ENCODE results near the gene TIMP1.

The TIMP1 gene

GRCh38 chrX:47634871-47635575 is 52.8 kb downstream of the TIMP1 start:
- no peak for DNase-seq (ENCODE audit: low read depth, low spot score)

Data from activated CD4-positive, CD25-positive, alpha-beta regulatory T cell treated with anti-CD3 and anti-CD28 coated beads, Interleukin-2, amount 50 U/mL, for 16 hours (primary cell).